Retinal pigment epithelial cell (primary cell): ENCODE data around the gene DYRK1A.

ENCODE experiments used
- DNase-seq: peaks from one replicate; pipeline ENCODE4 v3.0.0-alpha.2; 2010; ENCODE audit warnings: low read depth
- H3K4me3 ChIP-seq: 2 replicates; pipeline ENCODE4 v1.5.1; 2011; ENCODE audit warnings: mild to moderate bottlenecking, low read length, control low read depth, moderate library complexity
- TF ChIP-seq, protein P1 (sequence below): conservative IDR thresholded peaks from 2 replicates; pipeline ENCODE4 v1.5.1; 2011; ENCODE audit warnings: low read depth, low read length, control low read depth, inconsistent platforms

Gene DYRK1A

GRCh38 chr21:37454869-37455503 lies 88.4 kb downstream of the DYRK1A start:
- TF ChIP-seq, protein P1, sequence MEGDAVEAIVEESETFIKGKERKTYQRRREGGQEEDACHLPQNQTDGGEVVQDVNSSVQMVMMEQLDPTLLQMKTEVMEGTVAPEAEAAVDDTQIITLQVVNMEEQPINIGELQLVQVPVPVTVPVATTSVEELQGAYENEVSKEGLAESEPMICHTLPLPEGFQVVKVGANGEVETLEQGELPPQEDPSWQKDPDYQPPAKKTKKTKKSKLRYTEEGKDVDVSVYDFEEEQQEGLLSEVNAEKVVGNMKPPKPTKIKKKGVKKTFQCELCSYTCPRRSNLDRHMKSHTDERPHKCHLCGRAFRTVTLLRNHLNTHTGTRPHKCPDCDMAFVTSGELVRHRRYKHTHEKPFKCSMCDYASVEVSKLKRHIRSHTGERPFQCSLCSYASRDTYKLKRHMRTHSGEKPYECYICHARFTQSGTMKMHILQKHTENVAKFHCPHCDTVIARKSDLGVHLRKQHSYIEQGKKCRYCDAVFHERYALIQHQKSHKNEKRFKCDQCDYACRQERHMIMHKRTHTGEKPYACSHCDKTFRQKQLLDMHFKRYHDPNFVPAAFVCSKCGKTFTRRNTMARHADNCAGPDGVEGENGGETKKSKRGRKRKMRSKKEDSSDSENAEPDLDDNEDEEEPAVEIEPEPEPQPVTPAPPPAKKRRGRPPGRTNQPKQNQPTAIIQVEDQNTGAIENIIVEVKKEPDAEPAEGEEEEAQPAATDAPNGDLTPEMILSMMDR, result no peak
- H3K4me3 ChIP-seq, result no peak overlapping the region
- DNase-seq, result no peak

DNA sequence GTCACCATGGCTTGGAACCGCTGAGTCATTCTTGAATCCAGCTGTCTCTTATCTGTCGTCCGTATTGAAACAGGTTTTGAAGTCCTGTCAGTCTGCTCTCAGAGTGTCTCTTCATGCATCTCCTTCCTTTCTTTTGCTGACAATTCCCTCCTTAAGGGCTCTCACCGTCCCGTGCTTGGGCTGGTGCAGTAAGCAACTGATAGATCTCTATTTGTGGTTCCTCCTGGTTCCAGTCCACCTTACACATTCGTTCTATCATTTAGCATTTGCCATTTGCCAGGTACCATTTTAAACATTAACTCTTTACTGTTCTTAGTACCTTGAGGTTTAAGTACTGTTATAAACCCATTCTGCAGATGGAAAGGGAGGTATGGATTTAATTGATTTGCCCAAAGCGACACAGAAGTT lies 88.9 kb downstream of the DYRK1A start:
- no peak overlapping the region for H3K4me3 ChIP-seq
- TF ChIP-seq, protein P1, result no peak
- DNase-seq, result no peak

- no peak for DNase-seq
- H3K4me3 ChIP-seq, result no peak overlapping the region
- TF ChIP-seq, protein P1, result no peak
These were observed 92.2 kb downstream of the DYRK1A start for GRCh38 chr21:37458669-37459276.

- TF ChIP-seq, protein P1, result no peak
- H3K4me3 ChIP-seq, result no peak overlapping the region
- DNase-seq, result no peak
These were observed 93.0 kb downstream of the DYRK1A start for GRCh38 chr21:37459575-37459974.

DNA sequence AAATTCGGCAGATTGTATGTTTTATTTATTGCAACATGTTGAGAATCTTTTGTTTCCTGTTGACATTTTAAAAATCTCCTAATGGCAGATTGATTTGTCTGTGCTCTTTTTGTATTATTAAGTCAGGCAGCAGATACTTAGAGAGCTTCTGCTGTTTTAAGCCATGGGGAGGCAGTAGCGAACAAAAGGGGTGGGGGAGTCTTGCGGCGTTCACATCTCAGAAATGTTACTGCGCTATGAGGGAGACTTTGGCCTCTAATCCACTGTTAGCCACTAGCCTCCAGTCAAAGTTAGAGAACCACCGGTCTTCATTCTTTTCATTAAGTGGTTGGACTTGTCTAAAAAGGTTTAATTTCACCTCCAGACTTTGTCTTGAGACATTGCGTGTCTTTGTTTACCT lies 93.6 kb downstream of the DYRK1A start:
- TF ChIP-seq, protein P1, result peak; percentile 22
- no peak for DNase-seq
- no peak overlapping the region for H3K4me3 ChIP-seq

GRCh38 chr21:37461479-37461878 lies 94.9 kb downstream of the DYRK1A start:
- H3K4me3 ChIP-seq, result no peak overlapping the region
- no peak for DNase-seq
- TF ChIP-seq, protein P1, result no peak
